HG02938 (cell line): ENCODE results near the gene HOXA2.

Experiments used
- ATAC-seq: cut with Tn5 transposase; IDR thresholded peaks from one replicate; pipeline ENCODE4 v1.9.1; 2021; ENCODE audit warnings: mild to moderate bottlenecking, moderate library complexity; ENCODE audit not compliant: unreplicated experiment

The HOXA2 gene

GRCh38 chr7:27080844-27081436, 21.5 kb downstream of the HOXA2 start:
- no peak for ATAC-seq

GRCh38 chr7:27079234-27079975, 23.1 kb downstream of the HOXA2 start:
- no peak for ATAC-seq

GRCh38 chr7:27078616-27079233, 23.8 kb downstream of the HOXA2 start:
- no peak for ATAC-seq

- ATAC-seq = no peak
Observed at GRCh38 chr7:27073076-27073475, 29.4 kb downstream of the HOXA2 start.

- ATAC-seq = no peak
Observed at GRCh38 chr7:27071622-27072390, 30.7 kb downstream of the HOXA2 start.

GRCh38 chr7:27068259-27068658, 34.2 kb downstream of the HOXA2 start:
- no peak for ATAC-seq

GRCh38 chr7:27066148-27066547, 36.3 kb downstream of the HOXA2 start:
- ATAC-seq = no peak

GRCh38 chr7:27065709-27066108, 36.8 kb downstream of the HOXA2 start:
- no peak for ATAC-seq

GRCh38 chr7:27064661-27065060, 37.8 kb downstream of the HOXA2 start:
- ATAC-seq = no peak

GRCh38 chr7:27064159-27064558, 38.3 kb downstream of the HOXA2 start:
- ATAC-seq = no peak

GRCh38 chr7:27062946-27063345, 39.5 kb downstream of the HOXA2 start:
- no peak for ATAC-seq

GRCh38 chr7:27053153-27053552, 49.3 kb downstream of the HOXA2 start:
- no peak for ATAC-seq

GRCh38 chr7:27051451-27051850, 51.0 kb downstream of the HOXA2 start:
- no peak for ATAC-seq
